22Rv1 (cell line): ENCODE results near the gene TTYH2.

Experiments used
- H3K27ac ChIP-seq: fragments of 450-650 bp; 2 replicates; pipeline ENCODE4 v1.5.1; 2017
- ZFX ChIP-seq: fragments of 450-650 bp; IDR thresholded peaks from 2 replicates; pipeline ENCODE4 v1.6.1; 2017; ENCODE audit warnings: antibody characterized with exemption, borderline replicate concordance
- TF ChIP-seq, protein P1 (sequence below): fragments of 450-650 bp; IDR thresholded peaks from 2 replicates; pipeline ENCODE4 v1.5.1; 2017; ENCODE audit warnings: mild to moderate bottlenecking

Gene TTYH2, protein sequence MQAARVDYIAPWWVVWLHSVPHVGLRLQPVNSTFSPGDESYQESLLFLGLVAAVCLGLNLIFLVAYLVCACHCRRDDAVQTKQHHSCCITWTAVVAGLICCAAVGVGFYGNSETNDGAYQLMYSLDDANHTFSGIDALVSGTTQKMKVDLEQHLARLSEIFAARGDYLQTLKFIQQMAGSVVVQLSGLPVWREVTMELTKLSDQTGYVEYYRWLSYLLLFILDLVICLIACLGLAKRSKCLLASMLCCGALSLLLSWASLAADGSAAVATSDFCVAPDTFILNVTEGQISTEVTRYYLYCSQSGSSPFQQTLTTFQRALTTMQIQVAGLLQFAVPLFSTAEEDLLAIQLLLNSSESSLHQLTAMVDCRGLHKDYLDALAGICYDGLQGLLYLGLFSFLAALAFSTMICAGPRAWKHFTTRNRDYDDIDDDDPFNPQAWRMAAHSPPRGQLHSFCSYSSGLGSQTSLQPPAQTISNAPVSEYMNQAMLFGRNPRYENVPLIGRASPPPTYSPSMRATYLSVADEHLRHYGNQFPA

DNA sequence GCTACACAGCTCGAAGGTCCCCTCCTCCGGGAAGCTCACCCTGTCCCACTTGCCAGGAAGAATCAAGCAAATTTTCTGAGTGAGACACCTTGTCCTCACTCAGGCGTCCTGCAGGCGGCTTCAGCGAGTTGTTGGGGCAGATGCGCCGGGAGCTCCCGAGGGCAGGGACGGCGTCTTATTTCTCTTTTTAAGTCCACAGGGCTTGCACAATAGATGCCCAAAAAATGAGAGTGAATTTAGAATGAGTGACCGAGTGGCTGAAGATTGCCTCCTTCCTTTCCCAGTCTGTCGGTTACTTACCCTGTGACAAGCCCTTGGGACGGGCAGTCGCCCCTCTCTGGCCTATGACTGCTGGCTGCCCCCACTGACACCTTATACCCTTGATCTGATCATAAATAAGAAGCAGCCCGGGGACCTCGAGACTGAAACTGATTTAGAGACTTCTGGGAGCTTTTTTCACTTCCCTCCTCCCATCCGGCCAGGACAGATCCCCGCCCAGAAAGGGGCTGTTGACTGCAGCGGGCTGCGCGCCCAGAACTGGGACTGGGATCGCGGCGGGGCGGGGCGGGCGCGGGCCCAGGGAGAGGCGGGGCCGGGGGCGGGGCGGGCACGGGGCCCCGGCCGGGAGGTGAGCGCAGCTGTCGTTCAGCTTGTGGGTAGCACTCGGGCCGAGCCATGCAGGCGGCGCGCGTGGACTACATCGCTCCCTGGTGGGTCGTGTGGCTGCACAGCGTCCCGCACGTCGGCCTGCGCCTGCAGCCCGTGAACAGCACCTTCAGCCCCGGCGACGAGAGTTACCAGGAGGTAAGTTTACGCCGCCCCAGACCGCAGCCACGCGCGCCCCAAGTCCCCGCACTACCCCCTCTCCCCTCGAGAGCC is at the start of gene TTYH2:
TTYH2 (plus strand) TSS at position 659 of the 879 bp plus-strand sequence; CDS start at position 676, 17 bp downstream.
- TF ChIP-seq, protein P1, sequence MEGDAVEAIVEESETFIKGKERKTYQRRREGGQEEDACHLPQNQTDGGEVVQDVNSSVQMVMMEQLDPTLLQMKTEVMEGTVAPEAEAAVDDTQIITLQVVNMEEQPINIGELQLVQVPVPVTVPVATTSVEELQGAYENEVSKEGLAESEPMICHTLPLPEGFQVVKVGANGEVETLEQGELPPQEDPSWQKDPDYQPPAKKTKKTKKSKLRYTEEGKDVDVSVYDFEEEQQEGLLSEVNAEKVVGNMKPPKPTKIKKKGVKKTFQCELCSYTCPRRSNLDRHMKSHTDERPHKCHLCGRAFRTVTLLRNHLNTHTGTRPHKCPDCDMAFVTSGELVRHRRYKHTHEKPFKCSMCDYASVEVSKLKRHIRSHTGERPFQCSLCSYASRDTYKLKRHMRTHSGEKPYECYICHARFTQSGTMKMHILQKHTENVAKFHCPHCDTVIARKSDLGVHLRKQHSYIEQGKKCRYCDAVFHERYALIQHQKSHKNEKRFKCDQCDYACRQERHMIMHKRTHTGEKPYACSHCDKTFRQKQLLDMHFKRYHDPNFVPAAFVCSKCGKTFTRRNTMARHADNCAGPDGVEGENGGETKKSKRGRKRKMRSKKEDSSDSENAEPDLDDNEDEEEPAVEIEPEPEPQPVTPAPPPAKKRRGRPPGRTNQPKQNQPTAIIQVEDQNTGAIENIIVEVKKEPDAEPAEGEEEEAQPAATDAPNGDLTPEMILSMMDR: peak; percentile 42
- no peak for TF ChIP-seq ZFX
- H3K27ac ChIP-seq: peak within 1 kb of the TSS; percentile 60

DNA sequence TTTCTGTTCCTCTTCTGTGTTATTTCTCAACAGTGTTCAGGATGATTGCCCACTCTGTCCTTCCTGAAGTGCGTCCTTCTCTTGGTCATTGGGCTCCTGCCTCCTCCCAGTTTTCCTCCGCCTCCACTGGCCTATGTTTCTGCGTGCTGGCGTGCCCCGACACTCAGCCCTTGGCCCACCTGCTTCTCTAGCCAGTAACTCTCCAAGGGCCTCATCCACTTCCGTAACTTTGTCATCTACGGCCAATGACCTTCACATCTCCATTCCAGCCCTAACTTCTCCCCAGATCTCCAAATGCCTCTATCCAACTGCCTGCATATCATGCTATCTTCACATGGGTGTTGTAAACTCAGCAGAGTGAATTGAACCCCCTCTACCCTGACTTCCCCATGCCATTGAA is 49.5 kb upstream of the TTYH2 start:
- TF ChIP-seq, protein P1: no peak
- TF ChIP-seq ZFX: no peak
- H3K27ac ChIP-seq: no peak overlapping the region

DNA sequence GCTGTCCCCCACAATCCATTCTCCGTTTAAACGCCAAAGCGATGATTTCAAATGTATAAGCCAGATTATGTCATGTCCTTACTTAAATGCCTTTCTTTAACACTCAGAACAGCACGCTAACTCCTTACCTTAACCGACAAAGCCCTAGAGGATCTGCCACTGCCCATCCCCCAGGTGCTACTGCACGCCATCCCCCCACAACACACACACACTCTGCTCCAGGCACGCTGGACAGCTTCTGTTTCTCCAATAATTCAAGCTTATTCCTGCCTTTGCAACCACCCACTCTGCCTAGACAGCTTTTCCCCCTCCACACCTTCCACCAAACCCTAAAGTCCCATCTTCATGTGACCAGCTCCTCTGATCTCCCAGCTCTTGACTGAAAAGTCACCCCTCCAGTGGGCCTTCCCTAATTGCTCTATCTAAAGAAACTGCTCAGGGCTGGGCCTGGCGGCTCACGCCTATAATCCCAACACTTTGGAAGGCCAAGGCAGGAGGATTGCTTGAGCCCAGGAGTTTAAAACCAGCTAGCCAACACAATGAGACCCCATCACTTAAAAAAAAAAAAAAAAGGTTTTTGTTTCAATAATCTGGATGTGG is 48.8 kb upstream of the TTYH2 start:
- TF ChIP-seq ZFX: no peak
- TF ChIP-seq, protein P1: no peak
- H3K27ac ChIP-seq: no peak overlapping the region

DNA sequence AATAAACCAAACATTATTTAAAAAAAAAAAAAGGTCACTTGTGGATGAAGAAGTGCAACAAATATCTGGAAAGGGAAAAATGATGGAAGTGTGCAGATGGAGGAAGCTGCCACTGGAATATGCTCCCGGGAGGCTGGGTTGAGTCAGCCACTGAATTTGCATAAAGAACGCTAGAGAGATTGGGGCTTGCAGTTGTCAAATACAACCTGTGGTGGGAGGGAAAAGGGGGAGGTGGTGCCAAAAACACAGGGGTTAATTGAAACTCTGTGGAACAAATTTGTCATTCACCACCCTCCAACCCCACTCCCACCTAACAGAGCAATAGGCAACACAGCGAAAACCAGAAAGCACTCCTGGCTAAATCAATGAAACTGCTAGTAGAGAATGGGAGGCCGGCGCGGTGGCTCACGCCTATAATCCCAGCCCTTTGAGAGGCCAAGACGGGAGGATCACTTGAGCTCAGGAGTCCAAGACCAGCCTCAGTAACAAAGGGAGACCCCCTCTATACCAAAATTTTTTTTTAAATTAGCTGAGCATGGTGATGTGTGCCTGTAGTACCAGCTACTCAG is 47.5 kb upstream of the TTYH2 start:
- TF ChIP-seq, protein P1: no peak
- no peak for TF ChIP-seq ZFX
- H3K27ac ChIP-seq: no peak overlapping the region

DNA sequence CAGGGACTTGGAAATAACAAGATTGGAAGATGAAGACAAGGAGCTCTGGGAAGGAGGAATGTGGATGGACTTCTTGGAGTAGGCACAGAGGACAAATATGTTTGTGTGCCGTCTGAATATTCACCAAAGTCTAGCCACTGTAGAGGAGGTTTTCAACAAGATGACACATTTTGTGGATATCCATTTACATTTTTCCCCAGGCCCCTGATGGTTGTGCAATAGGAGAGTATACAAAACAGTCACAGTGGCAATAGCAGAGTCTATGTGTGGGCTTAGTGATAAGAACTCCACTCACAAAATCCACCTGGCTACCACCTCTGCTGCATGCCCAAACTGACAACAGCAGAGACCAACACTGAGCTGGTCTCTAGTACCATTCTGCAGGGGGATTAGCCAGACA is 42.4 kb upstream of the TTYH2 start:
- TF ChIP-seq, protein P1: no peak
- no peak overlapping the region for H3K27ac ChIP-seq

DNA sequence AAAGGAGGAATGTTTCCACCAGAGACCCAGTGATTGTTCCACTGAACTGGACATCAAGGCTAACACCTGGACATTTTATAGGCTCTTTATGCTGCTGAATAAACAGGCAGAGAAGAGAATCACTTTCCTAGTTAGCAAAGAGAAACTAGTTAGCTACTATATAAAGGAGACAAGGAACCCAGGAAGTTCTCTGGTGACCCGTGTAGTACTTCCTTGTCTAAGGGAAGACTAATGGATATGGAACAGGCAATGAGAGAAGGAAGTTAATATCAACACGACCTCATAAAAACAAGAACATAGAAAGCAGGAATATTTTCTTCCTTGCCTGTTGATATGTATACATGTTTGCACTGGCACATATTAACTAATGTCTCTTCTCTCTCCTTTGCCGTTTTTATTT is 40.7 kb upstream of the TTYH2 start:
- TF ChIP-seq, protein P1: no peak
- TF ChIP-seq ZFX: no peak
- H3K27ac ChIP-seq: no peak overlapping the region
